ENCODE results near the gene SLC16A3. TPM values are rescaled to one million over a fixed set of nuclear protein-coding genes. Genes with fewer than 3 reads are reported as not detected.
A peak's percentile ranks its signal among the peaks of the same experiment; 100 is the strongest.

SLC16A3 gene
- total and polyA plus RNA-seq, 11 donors, result 6.5 to 56.0 (median 12.9) TPM

- no peaks in the 10 kb centered on the region for H3K9me3 ChIP-seq
- peak overlapping the region in 11 of 12 donors; percentile 1 to 99 (median 62) for H3K27ac ChIP-seq
- no peaks in the 10 kb centered on the region for H3K36me3 ChIP-seq
- H3K4me1 ChIP-seq, result peaks cover 0 to 47% (median 22%) of the 10 kb centered on the region in 12 donors
- H3K27me3 ChIP-seq, result no peaks in the 10 kb centered on the region
- DNase-seq (peak in 3 of 5 donors; percentile 73 to 88 (median 78)), ATAC-seq (peak in 3 of 4 donors; percentile 26 to 62 (median 51))
- intact Hi-C loops (cut with DNase I), result no loop called here
- 63 to 80% (median 71%) methylated on average over 9 to 21 of the region's 21 CpGs for WGBS, 4 donors
- TF ChIP-seq CTCF (IDR thresholded peaks at IDR 0.05) (no peak), POLR2A (IDR thresholded peaks at IDR 0.05) (no peak)
- H3K4me3 ChIP-seq, result peak overlapping the region in 1 of 12 donors; percentile 37
Measured at GRCh38 chr17:82217530-82218204, 11.2 kb upstream of the SLC16A3 start.

DNA sequence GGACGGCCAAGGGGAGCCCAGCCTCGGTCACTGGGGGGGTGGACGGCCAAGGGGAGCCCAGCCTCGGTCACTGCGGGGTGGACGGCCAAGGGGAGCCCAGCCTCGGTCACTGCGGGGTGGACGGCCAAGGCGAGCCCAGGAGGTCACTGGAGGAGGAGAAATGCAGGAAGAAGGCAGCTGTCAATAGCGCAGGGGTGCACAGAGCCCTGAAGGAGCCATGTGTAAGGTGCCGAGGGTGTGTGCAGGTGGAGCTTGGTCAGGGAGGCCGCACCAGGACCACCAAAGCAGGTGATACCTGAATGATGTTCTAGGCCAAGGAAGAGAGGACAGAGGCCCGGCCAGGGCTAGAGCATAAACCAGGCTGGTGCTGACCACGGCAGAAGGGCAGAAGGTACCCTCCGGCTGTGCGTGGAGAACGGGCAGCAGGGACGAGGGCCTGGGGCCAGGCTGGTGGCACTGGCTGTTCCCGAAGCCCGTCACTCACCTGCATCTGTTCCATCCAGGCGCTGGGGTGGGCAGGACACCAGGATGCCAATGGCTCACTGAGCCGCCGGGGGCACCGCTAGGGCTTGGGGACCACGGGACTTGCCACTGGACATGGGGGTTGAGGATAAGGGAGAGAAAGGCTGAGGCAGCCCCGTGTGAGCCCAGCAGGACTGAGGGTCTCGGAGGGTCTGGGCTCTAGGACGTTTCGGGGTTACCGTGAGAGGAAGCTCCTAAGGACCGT lies 10.3 kb upstream of the SLC16A3 start:
- no peak for TF ChIP-seq CTCF (IDR thresholded peaks at IDR 0.05)
- TF ChIP-seq POLR2A (IDR thresholded peaks at IDR 0.05), result no peak
- Histone ChIP-seq H3K4me1 (peaks cover 0 to 41% (median 20%) of the 10 kb centered on the region in 12 donors), H3K9me3 (no peaks in the 10 kb centered on the region), H3K36me3 (no peaks in the 10 kb centered on the region), H3K27me3 (no peaks in the 10 kb centered on the region), H3K4me3 (no peak overlapping the region), H3K27ac (peak overlapping the region in 1 of 12 donors; percentile 99)
- no peak for ATAC-seq
- WGBS, 4 donors, result 90 to 95% (median 93%) methylated on average over 28 to 32 of the region's 32 CpGs
- intact Hi-C loops (cut with DNase I), result no loop called here
- peak in 2 of 5 donors; percentile 35 to 56 for DNase-seq

GRCh38 chr17:82219083-82219482 lies 9.8 kb upstream of the SLC16A3 start:
- intact Hi-C loops (cut with DNase I), result no loop called here
- H3K27ac ChIP-seq, result peak overlapping the region in 1 of 12 donors; percentile 37
- no peak for ATAC-seq
- TF ChIP-seq POLR2A (IDR thresholded peaks at IDR 0.05) (no peak), CTCF (IDR thresholded peaks at IDR 0.05) (no peak)
- no peak for DNase-seq
- WGBS, 4 donors, result 89 to 93% (median 91%) methylated on average over 5 to 7 of the region's 7 CpGs
- no peaks in the 10 kb centered on the region for H3K36me3 ChIP-seq
- no peaks in the 10 kb centered on the region for H3K27me3 ChIP-seq
- no peaks in the 10 kb centered on the region for H3K9me3 ChIP-seq
- H3K4me3 ChIP-seq, result no peak overlapping the region
- H3K4me1 ChIP-seq, result peaks cover 0 to 39% (median 18%) of the 10 kb centered on the region in 12 donors

Measured in heart left ventricle (tissue), 16 donors.